ENCODE measurements around the gene BMPER.

The BMPER gene

GRCh38 chr7:34062341-34062740, 157.0 kb downstream of the BMPER start:
- DNase-seq (ENCODE audit: low spot score): no peak

- no peak for DNase-seq (ENCODE audit: low spot score)
Measured at GRCh38 chr7:34062826-34063225, 157.5 kb downstream of the BMPER start.

GRCh38 chr7:34064519-34065158, 159.3 kb downstream of the BMPER start:
- no peak for DNase-seq (ENCODE audit: low spot score)

- DNase-seq (ENCODE audit: low spot score): no peak
Measured at GRCh38 chr7:34066411-34066810, 161.1 kb downstream of the BMPER start.

- no peak for DNase-seq (ENCODE audit: low spot score)
Measured at GRCh38 chr7:34067005-34067778, 161.9 kb downstream of the BMPER start.

- no peak for DNase-seq (ENCODE audit: low spot score)
Measured at GRCh38 chr7:34069676-34070075, 164.3 kb downstream of the BMPER start.

GRCh38 chr7:34070511-34071323, 165.4 kb downstream of the BMPER start:
- peak; percentile 50 for DNase-seq (ENCODE audit: low spot score)

GRCh38 chr7:34073676-34074075, 168.3 kb downstream of the BMPER start:
- peak; percentile 65 for DNase-seq (ENCODE audit: low spot score)

GRCh38 chr7:34074421-34074820, 169.1 kb downstream of the BMPER start:
- no peak for DNase-seq (ENCODE audit: low spot score)

GRCh38 chr7:34075523-34076370, 170.4 kb downstream of the BMPER start:
- DNase-seq (ENCODE audit: low spot score): peak; percentile 74

GRCh38 chr7:34077168-34077567, 171.8 kb downstream of the BMPER start:
- DNase-seq (ENCODE audit: low spot score): no peak

- DNase-seq (ENCODE audit: low spot score): no peak
Measured at GRCh38 chr7:34078864-34079263, 173.5 kb downstream of the BMPER start.

- DNase-seq (ENCODE audit: low spot score): peak; percentile 64
Measured at GRCh38 chr7:34080513-34080912, 175.2 kb downstream of the BMPER start.

GRCh38 chr7:34081935-34082334, 176.6 kb downstream of the BMPER start:
- DNase-seq (ENCODE audit: low spot score): peak; percentile 52

GRCh38 chr7:34083440-34083839, 178.1 kb downstream of the BMPER start:
- no peak for DNase-seq (ENCODE audit: low spot score)

- no peak for DNase-seq (ENCODE audit: low spot score)
Measured at GRCh38 chr7:34084651-34085050, 179.3 kb downstream of the BMPER start.

GRCh38 chr7:34086064-34086463, 180.7 kb downstream of the BMPER start:
- no peak for DNase-seq (ENCODE audit: low spot score)

- DNase-seq (ENCODE audit: low spot score): no peak
Measured at GRCh38 chr7:34086981-34087380, 181.6 kb downstream of the BMPER start.

GRCh38 chr7:34087892-34088891, 182.9 kb downstream of the BMPER start:
- no peak for DNase-seq (ENCODE audit: low spot score)

- DNase-seq (ENCODE audit: low spot score): no peak
Measured at GRCh38 chr7:34090816-34091215, 185.5 kb downstream of the BMPER start.

Data from AG08395 (cell line).